HepG2 (cell line): ENCODE measurements around the gene TANGO2. TPM values are rescaled to one million over a fixed set of nuclear protein-coding genes. Genes with fewer than 3 reads are reported as not detected.

ENCODE experiments used
- ATRX ChIP-seq: sonication (generic); formaldehyde crosslinking; IDR thresholded peaks from 2 replicates; pipeline ENCODE4 v1.4.0; 2020; ENCODE audit warnings: missing genetic modification reagents, borderline replicate concordance
- CEBPG ChIP-seq: IDR thresholded peaks from 2 replicates; pipeline ENCODE4 v1.6.1; 2016
- ETS1 ChIP-seq: sonication (generic); formaldehyde crosslinking; IDR thresholded peaks from 2 replicates; pipeline ENCODE4 v1.4.0; 2020; ENCODE audit warnings: missing genetic modification reagents
- GABPB1 ChIP-seq: IDR thresholded peaks from 2 replicates; pipeline ENCODE4 v1.6.1; 2016; ENCODE audit warnings: mild to moderate bottlenecking, missing genetic modification reagents, moderate library complexity, missing compliant biosample characterization
- HES4 ChIP-seq: sonication (generic); formaldehyde crosslinking; IDR thresholded peaks from 2 replicates; pipeline ENCODE4 v1.9.0; 2021; ENCODE audit warnings: mild to moderate bottlenecking, missing genetic modification reagents, borderline replicate concordance
- HNRNPL ChIP-seq: fragments of 200-400 bp; formaldehyde crosslinking; IDR thresholded peaks from 2 replicates; pipeline ENCODE4 v1.6.1; 2017; ENCODE audit warnings: mild to moderate bottlenecking, low read depth, low read length
- HOXA7 ChIP-seq: sonication (generic); formaldehyde crosslinking; IDR thresholded peaks from 2 replicates; pipeline ENCODE4 v1.8.1; 2022; ENCODE audit warnings: mild to moderate bottlenecking, missing genetic modification reagents, moderate library complexity
- HOXA9 ChIP-seq: sonication (generic); formaldehyde crosslinking; IDR thresholded peaks from 2 replicates; pipeline ENCODE4 v1.8.1; 2022; ENCODE audit warnings: missing genetic modification reagents, mild to moderate bottlenecking, moderate library complexity, borderline replicate concordance
- KAT8 ChIP-seq: IDR thresholded peaks from 2 replicates; pipeline ENCODE4 v1.6.1; 2016; ENCODE audit warnings: missing genetic modification reagents, missing compliant biosample characterization
- KLF12 ChIP-seq: sonication (generic); formaldehyde crosslinking; IDR thresholded peaks from 2 replicates; pipeline ENCODE4 v1.4.0; 2020; ENCODE audit warnings: missing genetic modification reagents, borderline replicate concordance
- MLX ChIP-seq: IDR thresholded peaks from 2 replicates; pipeline ENCODE4 v1.6.1; 2016
- MLXIP ChIP-seq: sonication (generic); formaldehyde crosslinking; IDR thresholded peaks from 2 replicates; pipeline ENCODE4 v1.9.0; 2021; ENCODE audit warnings: missing genetic modification reagents, borderline replicate concordance
- PRDM4 ChIP-seq: sonication (generic); formaldehyde crosslinking; IDR thresholded peaks from 2 replicates; pipeline ENCODE4 v1.9.0; 2021; ENCODE audit warnings: missing genetic modification reagents, borderline replicate concordance
- RNF219 ChIP-seq: sonication (generic); formaldehyde crosslinking; IDR thresholded peaks from 2 replicates; pipeline ENCODE4 v1.5.0; 2020; ENCODE audit warnings: mild to moderate bottlenecking, missing genetic modification reagents
- TOE1 ChIP-seq: sonication (generic); formaldehyde crosslinking; IDR thresholded peaks from 2 replicates; pipeline ENCODE4 v1.4.0; 2020; ENCODE audit warnings: mild to moderate bottlenecking, missing genetic modification reagents
- ZNF550 ChIP-seq: sonication (generic); formaldehyde crosslinking; IDR thresholded peaks from 2 replicates; pipeline ENCODE4 v1.4.0; 2020; ENCODE audit warnings: mild to moderate bottlenecking, missing genetic modification reagents, borderline replicate concordance
- ZNF652 ChIP-seq: IDR thresholded peaks from 2 replicates; pipeline ENCODE4 v1.6.1; 2016; ENCODE audit warnings: low read depth, borderline replicate concordance
- ZNF768 ChIP-seq: sonication (generic); formaldehyde crosslinking; IDR thresholded peaks from 2 replicates; pipeline ENCODE4 v1.4.0; 2020; ENCODE audit warnings: missing genetic modification reagents
- ZNF777 ChIP-seq: sonication (generic); formaldehyde crosslinking; IDR thresholded peaks from 2 replicates; pipeline ENCODE4 v1.4.0; 2020; ENCODE audit warnings: missing genetic modification reagents
- ZSCAN21 ChIP-seq: sonication (generic); formaldehyde crosslinking; IDR thresholded peaks from 2 replicates; pipeline ENCODE4 v1.8.0; 2022; ENCODE audit warnings: mild to moderate bottlenecking, missing genetic modification reagents, moderate library complexity, borderline replicate concordance
- polyA plus RNA-seq, 8 experiments: library from polyadenylated mRNA; depleted of rRNA in 3 of 8; stranded (reverse) in 7 of 8; unstranded in 1 of 8; fragments of >200 nt; fragmentation: Illumina TruSeq in 4 of 8; extraction: Trizol in 4 of 8; gene quantifications; 2 replicates each; pipeline versions ENCODE4 v1.2.1 to v1.2.3, GENCODE V29; 2011 to 2016; ENCODE audit warnings: low read depth in 4 of 8, missing spikeins in 1 of 8, mixed read lengths in 1 of 8; ENCODE audit not compliant: insufficient read depth in 1 of 8
- total RNA-seq, 5 experiments: library from RNA; depleted of rRNA; stranded (reverse); fragments of >200 nt; fragmentation: Illumina TruSeq; extraction: Trizol; gene quantifications; 2 replicates each; pipeline ENCODE4 v1.2.3, GENCODE V29; 2016; ENCODE audit warnings: low read depth in 1 of 5

The TANGO2 gene
- total and polyA plus RNA-seq, 2 of the 13 experiments (the other 11 are each of a cell fraction or from before 2014, with no cell fraction given), result 12.9 to 14.8 TPM

GRCh38 chr22:20015971-20016733 lies 4.8 kb upstream of the TANGO2 start (continued):
- TF ChIP-seq RNF219, result no peak
- no peak for TF ChIP-seq ZNF550 (CRISPR knock-in tag)
- no peak for TF ChIP-seq MLX (CRISPR knock-in tag)
- no peak; the same call in 1 of the 2 replicates for TF ChIP-seq ZSCAN21 (CRISPR knock-in tag)
- TF ChIP-seq MLXIP, result no peak
- TF ChIP-seq ZNF652 (CRISPR knock-in tag), result no peak
- TF ChIP-seq HOXA9 (CRISPR knock-in tag), result no peak
- TF ChIP-seq ZNF768, result no peak
- TF ChIP-seq HNRNPL, result no peak
- no peak for TF ChIP-seq KAT8 (CRISPR knock-in tag)
- peak; percentile 17; the same call in 1 of the 2 replicates for TF ChIP-seq HES4
- TF ChIP-seq ZNF777, result peak; percentile 91
- TF ChIP-seq KLF12 (CRISPR knock-in tag), result 0 out of 2 replicates have a peak, but pooled peaks have one; percentile 27
- peak; percentile 38; the same call in 1 of the 2 replicates for TF ChIP-seq GABPB1
- no peak for TF ChIP-seq CEBPG (CRISPR knock-in tag)
- TF ChIP-seq TOE1 (CRISPR knock-in tag), result no peak
- no peak for TF ChIP-seq PRDM4 (CRISPR knock-in tag)
- TF ChIP-seq HOXA7, result no peak
- no peak for TF ChIP-seq ATRX (CRISPR knock-in tag)
- TF ChIP-seq ETS1 (CRISPR knock-in tag), result peak; percentile 63; the same call in 1 of the 2 replicates
